Measurements from ENCODE around the gene EFNB1. TPM values are rescaled to one million over a fixed set of nuclear protein-coding genes. Genes with fewer than 3 reads are reported as not detected.

The EFNB1 gene
- total RNA-seq, 1 donor from 2014 or later: 23.3 TPM

GRCh38 chrX:68827256-68827655 is 1.6 kb upstream of the EFNB1 start:
- Histone ChIP-seq H3K27me3 (ENCODE audit: insufficient read depth, low read length) (no peaks in the 10 kb centered on the region), H3K4me2 (ENCODE audit: low read length) (no peak overlapping the region), H3K27ac (ENCODE audit: low read depth, low read length) (no peak overlapping the region), H4K20me1 (ENCODE audit: insufficient read depth, low read length) (peaks cover 10% of the 10 kb centered on the region), H3K9me3 (ENCODE audit: insufficient read depth, low read depth, low read length) (no peaks in the 10 kb centered on the region), H3K36me3 (ENCODE audit: insufficient read depth, low read length) (no peaks in the 10 kb centered on the region), H2AFZ (ENCODE audit: low read depth, low read length) (no peak overlapping the region), H3K9ac (ENCODE audit: low read length) (no peak overlapping the region), H3K79me2 (ENCODE audit: insufficient read depth, low read length) (peaks cover 23% of the 10 kb centered on the region), H3K4me1 (ENCODE audit: insufficient read depth, low read length) (peaks cover 16% of the 10 kb centered on the region), H3K4me3 (ENCODE audit: insufficient read depth, low read depth, low read length) (no peak overlapping the region)
- FAIRE-seq (no peak), DNase-seq (ENCODE audit: low read depth) (no peak)
- Mint-ChIP-seq H3K27me3 (ENCODE audit: low read depth, unreplicated experiment) (peaks cover 20% of the 10 kb centered on the region), H3K4me3 (ENCODE audit: unreplicated experiment) (no peak overlapping the region), H3K9me3 (ENCODE audit: unreplicated experiment) (no peaks in the 10 kb centered on the region), H3K27ac (ENCODE audit: unreplicated experiment) (no peak overlapping the region), H3K4me1 (ENCODE audit: low read depth, unreplicated experiment) (peaks cover 3% of the 10 kb centered on the region), H3K36me3 (ENCODE audit: low read depth, unreplicated experiment) (no peaks in the 10 kb centered on the region)
- TF ChIP-seq EZH2 (IDR thresholded peaks at IDR 0.05; ENCODE audit: insufficient read depth, low read length) (no peak), CTCF (IDR thresholded peaks at IDR 0.05; ENCODE audit: insufficient read depth, low read depth, low read length) (no peak)

- FAIRE-seq (no peak), DNase-seq (ENCODE audit: low read depth) (peak; percentile 38)
- no peak overlapping the region for H3K27ac Mint-ChIP-seq (ENCODE audit: unreplicated experiment)
- H2AFZ ChIP-seq (ENCODE audit: low read depth, low read length): peak overlapping the region; percentile 60
- peak overlapping the region; percentile 90 for H3K4me2 ChIP-seq (ENCODE audit: low read length)
- peaks cover 20% of the 10 kb centered on the region for H3K4me1 ChIP-seq (ENCODE audit: insufficient read depth, low read length)
- H3K9ac ChIP-seq (ENCODE audit: low read length): peak overlapping the region; percentile 54
- no peaks in the 10 kb centered on the region for H3K36me3 ChIP-seq (ENCODE audit: insufficient read depth, low read length)
- no peaks in the 10 kb centered on the region for H3K36me3 Mint-ChIP-seq (ENCODE audit: low read depth, unreplicated experiment)
- peaks cover 20% of the 10 kb centered on the region for H3K27me3 Mint-ChIP-seq (ENCODE audit: low read depth, unreplicated experiment)
- H3K9me3 ChIP-seq (ENCODE audit: insufficient read depth, low read depth, low read length): no peaks in the 10 kb centered on the region
- peak overlapping the region; percentile 89 for H3K4me3 Mint-ChIP-seq (ENCODE audit: unreplicated experiment)
- no peaks in the 10 kb centered on the region for H3K9me3 Mint-ChIP-seq (ENCODE audit: unreplicated experiment)
- H3K79me2 ChIP-seq (ENCODE audit: insufficient read depth, low read length): peaks cover 31% of the 10 kb centered on the region
- peaks cover 3% of the 10 kb centered on the region for H3K4me1 Mint-ChIP-seq (ENCODE audit: low read depth, unreplicated experiment)
- H3K27ac ChIP-seq (ENCODE audit: low read depth, low read length): no peak overlapping the region
- no peaks in the 10 kb centered on the region for H3K27me3 ChIP-seq (ENCODE audit: insufficient read depth, low read length)
- H3K4me3 ChIP-seq (ENCODE audit: insufficient read depth, low read depth, low read length): peak overlapping the region; percentile 24
- peak; percentile 68 for TF ChIP-seq CTCF (IDR thresholded peaks at IDR 0.05; ENCODE audit: insufficient read depth, low read depth, low read length)
- TF ChIP-seq EZH2 (IDR thresholded peaks at IDR 0.05; ENCODE audit: insufficient read depth, low read length): no peak
- peaks cover 18% of the 10 kb centered on the region for H4K20me1 ChIP-seq (ENCODE audit: insufficient read depth, low read length)
Measured at GRCh38 chrX:68827848-68828624, 785 bp upstream of the EFNB1 start.

Measured in astrocyte (in vitro differentiated cells and primary cell).